Endothelial cell of umbilical vein (primary cell): ENCODE data around the gene KCNIP3. TPM values are rescaled to one million over a fixed set of nuclear protein-coding genes. Genes with fewer than 3 reads are reported as not detected.

ENCODE experiments used
- BruUV-seq: library from RNA; stranded (reverse); fragments of 400-500 nt; replicated peaks from 2 replicates; lab custom pipeline; 2021; lab: Mats Ljungman, UMichigan
- CTCF ChIA-PET: fragments of 300-600, 350-600 bp; sonication (Branson Sonifier 250); formaldehyde crosslinking; loops from one replicate; lab custom pipeline; 2021; ENCODE audit warnings: antibody characterized with exemption, inconsistent platforms; lab: Charles Lee
- POLR2A ChIA-PET: fragments of 300-600, 350-600 bp; sonication (Branson Sonifier 250); formaldehyde crosslinking; loops from one replicate; lab custom pipeline; 2021; ENCODE audit warnings: antibody characterized with exemption, inconsistent platforms; lab: Charles Lee
- DNase-seq: peaks from one replicate; pipeline ENCODE4 v3.0.0-alpha.2; 2011; ENCODE audit warnings: low read depth, low spot score
- FAIRE-seq: peaks from 2 replicates; lab custom pipeline; 2011; peaks lifted over from hg19 to GRCh38; lab: Jason Lieb, UNC
- H2AFZ ChIP-seq: 2 replicates; pipeline ENCODE4 v1.6.0; 2012; ENCODE audit warnings: low read depth, low read length, control low read depth, inconsistent platforms
- H3K27ac ChIP-seq: 2 replicates; pipeline ENCODE4 v1.5.1; 2011; ENCODE audit warnings: low read depth, mild to moderate bottlenecking, control low read depth, low read length, moderate library complexity; ENCODE audit not compliant: insufficient read depth
- H3K27me3 ChIP-seq, 2 experiments: 2 replicates each; pipeline versions ENCODE4 v1.6.0 to v1.6.1; 2011; ENCODE audit warnings: low read length in 2 of 2, mixed read lengths in 1 of 2; ENCODE audit not compliant: control insufficient read depth in 2 of 2, insufficient read depth in 2 of 2
- H3K36me3 ChIP-seq, 2 experiments: 2 replicates in 1 of 2; 3 replicates in 1 of 2; pipeline ENCODE4 v1.5.1; 2011; ENCODE audit warnings: low read length in 2 of 2, mild to moderate bottlenecking in 1 of 2, moderate library complexity in 1 of 2; ENCODE audit not compliant: control insufficient read depth in 2 of 2, insufficient read depth in 2 of 2; ENCODE audit errors: extremely low read depth in 1 of 2
- H3K4me1 ChIP-seq: 3 replicates; pipeline ENCODE4 v1.5.1; 2011; ENCODE audit warnings: mild to moderate bottlenecking, low read length; ENCODE audit not compliant: control insufficient read depth, insufficient read depth; ENCODE audit errors: extremely low read depth
- H3K4me2 ChIP-seq: 2 replicates; pipeline ENCODE4 v1.6.1; 2011; ENCODE audit warnings: low read length, control low read depth, mixed read lengths; ENCODE audit not compliant: insufficient read depth
- H3K4me3 ChIP-seq, 3 experiments: fragments of 200-600 bp in 1 of 3; sonication (generic), shearing (Covaris generic) in 1 of 3; replicated peaks in 1 of 3; 2 replicates each; pipeline ENCODE4 v1.5.1; 2011 to 2016; ENCODE audit warnings: control low read depth in 3 of 3, low read length in 3 of 3, mild to moderate bottlenecking in 2 of 3, inconsistent platforms in 1 of 3, low read depth in 1 of 3, moderate library complexity in 1 of 3; ENCODE audit not compliant: insufficient read depth in 1 of 3
- H3K79me2 ChIP-seq: 2 replicates; pipeline ENCODE4 v1.6.0; 2012; ENCODE audit warnings: low read length, inconsistent platforms; ENCODE audit not compliant: control insufficient read depth, insufficient read depth
- H3K9ac ChIP-seq: replicated peaks from 2 replicates; pipeline ENCODE3; 2011; ENCODE audit warnings: low read length, control low read depth; ENCODE audit not compliant: insufficient read depth; ENCODE audit errors: extremely low read depth
- H3K9me1 ChIP-seq: replicated peaks from 3 replicates; pipeline ENCODE4 v1.6.0; 2011; ENCODE audit warnings: mild to moderate bottlenecking, low read length; ENCODE audit not compliant: control insufficient read depth, insufficient read depth; ENCODE audit errors: extremely low read depth
- H3K9me3 ChIP-seq: replicated peaks from 2 replicates; pipeline ENCODE4 v1.5.1; 2012; ENCODE audit warnings: low read length, inconsistent platforms; ENCODE audit not compliant: control insufficient read depth, insufficient read depth
- H4K20me1 ChIP-seq: replicated peaks from 2 replicates; pipeline ENCODE3; 2011; ENCODE audit warnings: mild to moderate bottlenecking, low read length; ENCODE audit not compliant: control insufficient read depth, insufficient read depth; ENCODE audit errors: extremely low read depth
- EZH2 ChIP-seq: IDR thresholded peaks from 2 replicates; pipeline ENCODE4 v1.6.1; 2012; ENCODE audit warnings: borderline replicate concordance, low read depth, mild to moderate bottlenecking, moderate library complexity, low read length, inconsistent platforms; ENCODE audit not compliant: severe bottlenecking
- FOS ChIP-seq: IDR thresholded peaks from 2 replicates; pipeline ENCODE4 v1.6.1; 2011; ENCODE audit warnings: mild to moderate bottlenecking, low read length, moderate library complexity, borderline replicate concordance; ENCODE audit not compliant: insufficient read depth
- GATA2 ChIP-seq: IDR thresholded peaks from 2 replicates; pipeline ENCODE4 v1.7.0; 2011; ENCODE audit warnings: low read depth, mild to moderate bottlenecking, moderate library complexity, mixed read lengths, low read length; ENCODE audit not compliant: insufficient read length, insufficient read depth
- MAX ChIP-seq: IDR thresholded peaks from 2 replicates; pipeline ENCODE4 v1.6.1; 2011; ENCODE audit not compliant: insufficient read depth, insufficient read length
- MYC ChIP-seq: IDR thresholded peaks from one replicate; pipeline ENCODE4 v1.6.1; 2011; ENCODE audit warnings: mild to moderate bottlenecking, low read depth, low read length
- POLR2AphosphoS5 ChIP-seq: IDR thresholded peaks from 2 replicates; pipeline ENCODE4 v1.6.1; 2012; ENCODE audit warnings: low read depth, mild to moderate bottlenecking, control low read depth, low read length, moderate library complexity; ENCODE audit not compliant: insufficient read depth
- dilution Hi-C: fragments of 300-500 bp; cut with MboI; formaldehyde crosslinking; loops from one replicate; pipeline ENCODE4 v1.15.0; 2019; ENCODE audit warnings: low sequenced_read_pairs; ENCODE audit not compliant: extremely low pct_ligation_motif_present
- intact Hi-C: fragments of 100-400 bp; cut with micrococcal nuclease; formaldehyde crosslinking; loops from one replicate; pipeline ENCODE4 v1.10.0; 2022
- polyA plus RNA-seq, 4 experiments: library from polyadenylated mRNA; depleted of rRNA in 3 of 4; stranded (reverse) in 3 of 4; unstranded in 1 of 4; fragments of >200 nt; gene quantifications; 2 replicates each; pipeline versions ENCODE4 v1.2.1 to v1.2.3, GENCODE V29; 2011 to 2012; ENCODE audit warnings: missing spikeins in 1 of 4
- total RNA-seq: library from RNA; stranded (reverse); gene quantifications from 2 replicates; pipeline ENCODE4 v1.2.3, GENCODE V29; 2021
- TF ChIP-seq, protein P1 (sequence below), 2 donors: IDR thresholded peaks; 1 replicate in 1 of 2; 2 replicates in 1 of 2; pipeline ENCODE4 v1.5.1; 2011; ENCODE audit warnings: low read length in 2 of 2, mild to moderate bottlenecking in 2 of 2, moderate library complexity in 2 of 2, control low read depth in 1 of 2, inconsistent platforms in 1 of 2, low read depth in 1 of 2; ENCODE audit not compliant: insufficient read depth in 1 of 2; ENCODE audit errors: extremely low read depth in 1 of 2

Gene KCNIP3
- total and polyA plus RNA-seq, 2 donors (not counting 3 experiments of a cell fraction or from before 2014, with no cell fraction given), result 0.12 to 0.62 TPM

- no peak overlapping the region for H3K4me3 ChIP-seq
- TF ChIP-seq MAX (no peak), GATA2 (no peak), POLR2AphosphoS5 (no peak), MYC (no peak), FOS (no peak), EZH2 (no peak)
- TF ChIP-seq, protein P1, sequence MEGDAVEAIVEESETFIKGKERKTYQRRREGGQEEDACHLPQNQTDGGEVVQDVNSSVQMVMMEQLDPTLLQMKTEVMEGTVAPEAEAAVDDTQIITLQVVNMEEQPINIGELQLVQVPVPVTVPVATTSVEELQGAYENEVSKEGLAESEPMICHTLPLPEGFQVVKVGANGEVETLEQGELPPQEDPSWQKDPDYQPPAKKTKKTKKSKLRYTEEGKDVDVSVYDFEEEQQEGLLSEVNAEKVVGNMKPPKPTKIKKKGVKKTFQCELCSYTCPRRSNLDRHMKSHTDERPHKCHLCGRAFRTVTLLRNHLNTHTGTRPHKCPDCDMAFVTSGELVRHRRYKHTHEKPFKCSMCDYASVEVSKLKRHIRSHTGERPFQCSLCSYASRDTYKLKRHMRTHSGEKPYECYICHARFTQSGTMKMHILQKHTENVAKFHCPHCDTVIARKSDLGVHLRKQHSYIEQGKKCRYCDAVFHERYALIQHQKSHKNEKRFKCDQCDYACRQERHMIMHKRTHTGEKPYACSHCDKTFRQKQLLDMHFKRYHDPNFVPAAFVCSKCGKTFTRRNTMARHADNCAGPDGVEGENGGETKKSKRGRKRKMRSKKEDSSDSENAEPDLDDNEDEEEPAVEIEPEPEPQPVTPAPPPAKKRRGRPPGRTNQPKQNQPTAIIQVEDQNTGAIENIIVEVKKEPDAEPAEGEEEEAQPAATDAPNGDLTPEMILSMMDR (IDR thresholded peaks at IDR 0.05; ENCODE audit: extremely low read depth in 1 of 2, insufficient read depth in 1 of 2, low read depth in 1 of 2, low read length in 2 of 2), result no peak
- no peaks in the 10 kb centered on the region for H4K20me1 ChIP-seq
- BruUV-seq, result no TSS peak
- FAIRE-seq (no peak), DNase-seq (no peak)
- no peaks in the 10 kb centered on the region for H3K9me1 ChIP-seq
- ChIA-PET CTCF (no interaction called here), POLR2A (no interaction called here)
- no peaks in the 10 kb centered on the region for H3K9me3 ChIP-seq
- H3K4me2 ChIP-seq, result no peak overlapping the region
- no peaks in the 10 kb centered on the region for H3K79me2 ChIP-seq
- intact Hi-C loops (no loop called here), dilution Hi-C loops (no loop called here)
- no peak overlapping the region for H3K9ac ChIP-seq
- H3K27ac ChIP-seq, result no peak overlapping the region
- H3K27me3 ChIP-seq, result peaks cover 0 to 8% of the 10 kb centered on the region in 2 experiments
- H3K4me1 ChIP-seq, result no peaks in the 10 kb centered on the region
- H3K36me3 ChIP-seq, result no peaks in the 10 kb centered on the region
- no peak overlapping the region for H2AFZ ChIP-seq
Observed at GRCh38 chr2:95332036-95332435, 34.9 kb downstream of the KCNIP3 start.
